H9 (cell line): ENCODE data around the gene TUBB1. TPM values are rescaled to one million over a fixed set of nuclear protein-coding genes. Genes with fewer than 3 reads are reported as not detected.
A peak's percentile ranks its signal among the peaks of the same experiment; 100 is the strongest.

Experiments
- DNase-seq: peaks from one replicate; pipeline ENCODE4 v3.0.0-alpha.2; 2017
- H2AFZ ChIP-seq: one replicate; pipeline ENCODE4 v1.6.1; 2013; ENCODE audit warnings: mild to moderate bottlenecking, low read length, control low read depth, moderate library complexity
- H2AK5ac ChIP-seq: 2 replicates; pipeline ENCODE4 v1.6.1; 2013; ENCODE audit warnings: low read length, control low read depth, mixed read lengths; ENCODE audit not compliant: insufficient read length
- H2BK120ac ChIP-seq: one replicate; pipeline ENCODE4 v1.6.1; 2013; ENCODE audit warnings: low read depth, mild to moderate bottlenecking, low read length, control low read depth, inconsistent platforms; ENCODE audit not compliant: poor library complexity, severe bottlenecking
- H2BK12ac ChIP-seq: 2 replicates; pipeline ENCODE4 v1.6.1; 2013; ENCODE audit warnings: low read length, control low read depth, mixed read lengths, low read depth; ENCODE audit not compliant: insufficient read length
- H2BK15ac ChIP-seq: 2 replicates; pipeline ENCODE4 v1.6.1; 2013; ENCODE audit warnings: low read depth, low read length, control low read depth
- H2BK20ac ChIP-seq: one replicate; pipeline ENCODE4 v1.6.1; 2013; ENCODE audit warnings: low read depth, mild to moderate bottlenecking, low read length, control low read depth, inconsistent platforms; ENCODE audit not compliant: poor library complexity, severe bottlenecking
- H2BK5ac ChIP-seq: 2 replicates; pipeline ENCODE4 v1.6.1; 2013; ENCODE audit warnings: low read length, control low read depth, mixed read lengths; ENCODE audit not compliant: insufficient read length
- H3K14ac ChIP-seq: 2 replicates; pipeline ENCODE4 v1.6.1; 2013; ENCODE audit warnings: low read length, control low read depth; ENCODE audit not compliant: insufficient read depth
- H3K18ac ChIP-seq: 2 replicates; pipeline ENCODE4 v1.6.1; 2013; ENCODE audit warnings: low read depth, mild to moderate bottlenecking, mixed read lengths, low read length, control low read depth; ENCODE audit not compliant: insufficient read length
- H3K23ac ChIP-seq: 2 replicates; pipeline ENCODE4 v1.6.1; 2013; ENCODE audit warnings: low read length, control low read depth, mixed read lengths, low read depth; ENCODE audit not compliant: insufficient read length
- H3K23me2 ChIP-seq: 2 replicates; pipeline ENCODE4 v1.6.1; 2013; ENCODE audit warnings: low read depth, mild to moderate bottlenecking, mixed read lengths, low read length, control low read depth; ENCODE audit not compliant: insufficient read length, poor library complexity, severe bottlenecking
- H3K27ac ChIP-seq: 2 replicates; pipeline ENCODE4 v1.5.1; 2013; ENCODE audit warnings: low read length, control low read depth, mixed read lengths, low read depth; ENCODE audit not compliant: insufficient read length
- H3K27me3 ChIP-seq: 2 replicates; pipeline ENCODE4 v1.6.1; 2013; ENCODE audit warnings: low read length, control low read depth, inconsistent platforms; ENCODE audit not compliant: insufficient read depth
- H3K4ac ChIP-seq: 2 replicates; pipeline ENCODE4 v1.6.1; 2013; ENCODE audit warnings: low read depth, mild to moderate bottlenecking, control low read depth, inconsistent platforms, low read length, moderate library complexity
- H3K4me1 ChIP-seq: 2 replicates; pipeline ENCODE4 v1.6.1; 2013; ENCODE audit warnings: low read length, control low read depth, inconsistent platforms; ENCODE audit not compliant: insufficient read depth
- H3K4me2 ChIP-seq: 2 replicates; pipeline ENCODE4 v1.6.1; 2013; ENCODE audit warnings: low read length, control low read depth, mixed read lengths; ENCODE audit not compliant: insufficient read length, insufficient read depth
- H3K56ac ChIP-seq: 2 replicates; pipeline ENCODE4 v1.6.1; 2013; ENCODE audit warnings: low read depth, mild to moderate bottlenecking, mixed read lengths, low read length, control low read depth; ENCODE audit not compliant: insufficient read length
- H3K79me1 ChIP-seq: 2 replicates; pipeline ENCODE4 v1.6.1; 2013; ENCODE audit warnings: low read depth, mild to moderate bottlenecking, moderate library complexity, low read length, control low read depth, inconsistent platforms; ENCODE audit not compliant: insufficient read depth, poor library complexity, severe bottlenecking
- H3K79me2 ChIP-seq: 2 replicates; pipeline ENCODE4 v1.6.1; 2013; ENCODE audit warnings: low read length, control low read depth, inconsistent platforms; ENCODE audit not compliant: insufficient read depth
- H3K9ac ChIP-seq: 2 replicates; pipeline ENCODE4 v1.6.1; 2013; ENCODE audit warnings: low read length, control low read depth, mixed read lengths; ENCODE audit not compliant: insufficient read length; ENCODE audit errors: extremely low read depth
- H3K9me3 ChIP-seq: one replicate; pipeline ENCODE4 v1.6.1; 2013; ENCODE audit warnings: low read depth, low read length, inconsistent platforms; ENCODE audit not compliant: control insufficient read depth
- H3T11ph ChIP-seq: one replicate; pipeline ENCODE4 v1.6.1; 2013; ENCODE audit warnings: mild to moderate bottlenecking, low read length, control low read depth, inconsistent platforms
- H4K20me1 ChIP-seq: one replicate; pipeline ENCODE4 v1.6.1; 2013; ENCODE audit not compliant: control insufficient read depth, insufficient read length, insufficient read depth
- H4K5ac ChIP-seq: 2 replicates; pipeline ENCODE4 v1.6.1; 2013; ENCODE audit warnings: low read depth, mild to moderate bottlenecking, mixed read lengths, low read length, control low read depth; ENCODE audit not compliant: insufficient read length
- H4K8ac ChIP-seq: replicated peaks from 2 replicates; pipeline ENCODE4 v1.6.1; 2013; ENCODE audit warnings: low read length, control low read depth, mixed read lengths, low read depth; ENCODE audit not compliant: insufficient read length
- H4K91ac ChIP-seq: 2 replicates; pipeline ENCODE4 v1.6.1; 2013; ENCODE audit warnings: low read depth, mild to moderate bottlenecking, moderate library complexity, mixed read lengths, low read length, control low read depth; ENCODE audit not compliant: insufficient read length
- H3K27ac Mint-ChIP-seq, 3 experiments: 2 replicates in 2 of 3; 3 replicates in 1 of 3; pipeline ENCODE4 v1.8.0; 2020 to 2021; ENCODE audit warnings: mixed read lengths in 3 of 3, mild to moderate bottlenecking in 1 of 3, moderate library complexity in 1 of 3
- H3K27me3 Mint-ChIP-seq: 2 replicates; pipeline ENCODE4 v1.8.0; 2021; ENCODE audit warnings: low read depth, mild to moderate bottlenecking, moderate library complexity, mixed read lengths
- H3K36me3 Mint-ChIP-seq, 3 experiments: 2 replicates in 2 of 3; 3 replicates in 1 of 3; pipeline ENCODE4 v1.8.0; 2020 to 2021; ENCODE audit warnings: low read depth in 3 of 3, mixed read lengths in 3 of 3; ENCODE audit not compliant: insufficient read depth in 1 of 3
- H3K4me1 Mint-ChIP-seq, 2 experiments: 2 replicates each; pipeline ENCODE4 v1.8.0; 2020; ENCODE audit warnings: mixed read lengths in 2 of 2
- H3K4me3 Mint-ChIP-seq, 2 experiments: 2 replicates in 1 of 2; 3 replicates in 1 of 2; pipeline ENCODE4 v1.8.0; 2020 to 2021; ENCODE audit warnings: mild to moderate bottlenecking in 2 of 2, mixed read lengths in 2 of 2, moderate library complexity in 1 of 2
- H3K9me3 Mint-ChIP-seq, 2 experiments: 2 replicates in 1 of 2; 3 replicates in 1 of 2; pipeline ENCODE4 v1.8.0; 2020; ENCODE audit warnings: mild to moderate bottlenecking in 2 of 2, mixed read lengths in 2 of 2, moderate library complexity in 1 of 2
- CTCF ChIP-seq: fragments of 200-600 bp; sonication (generic); conservative IDR thresholded peaks from 3 replicates; pipeline ENCODE4 v1.8.0; 2021; ENCODE audit warnings: antibody characterized with exemption, mild to moderate bottlenecking
- WGBS: extraction: QIAGEN DNeasy Blood & Tissue Kit; methylation state at CpG from one replicate; pipeline ENCODE4 v1.1.7; 2013; ENCODE audit warnings: missing lambda C conversion rate, low lambda C conversion rate, mixed read lengths; ENCODE audit not compliant: insufficient read length; ENCODE audit errors: extremely low coverage; 5-methylcytosine and 5-hydroxymethylcytosine counted together
- total RNA-seq: library from RNA; stranded (reverse); gene quantifications from 2 replicates; pipeline ENCODE4 v1.2.1, GENCODE V29; 2021

Gene TUBB1
- total RNA-seq, 1 experiment from 2014 or later = not detected

- TF ChIP-seq CTCF = no peak
- no peaks in the 10 kb centered on the region; a peak in 1 of 5 replicates for H3K9me3 Mint-ChIP-seq
- DNase-seq = peak; percentile 94
Observed at GRCh38 chr20:59042796-59043631, 23.8 kb downstream of the TUBB1 start.

More at GRCh38 chr20:59042796-59043631, 23.8 kb downstream of the TUBB1 start:
- Histone ChIP-seq H3K79me2 (peaks cover 10% of the 10 kb centered on the region), H4K20me1 (no peaks in the 10 kb centered on the region), H3K9me3 (no peaks in the 10 kb centered on the region), H3K9ac (no peak overlapping the region), H3K14ac (no peak overlapping the region), H4K5ac (no peak overlapping the region), H3K56ac (no peak overlapping the region), H3K4me1 (no peaks in the 10 kb centered on the region), H2AK5ac (no peak overlapping the region), H3K4me2 (peak overlapping the region; percentile 94), H3K4ac (no peak overlapping the region), H2BK5ac (no peak overlapping the region), H2BK15ac (no peak overlapping the region), H4K8ac (no peak overlapping the region), H2AFZ (no peak overlapping the region), H3K79me1 (no peaks in the 10 kb centered on the region), H3K23ac (no peak overlapping the region), H3K27me3 (no peaks in the 10 kb centered on the region), H3K27ac (no peak overlapping the region), H2BK12ac (no peak overlapping the region), H4K91ac (no peak overlapping the region), H2BK20ac (no peak overlapping the region), H2BK120ac (no peak overlapping the region), H3K23me2 (peaks cover 9% of the 10 kb centered on the region), H3K18ac (no peak overlapping the region), H3T11ph (no peak overlapping the region)
- H3K36me3 Mint-ChIP-seq = peaks cover 9 to 17% (median 15%) of the 10 kb centered on the region in 3 experiments; a peak in 6 of 7 replicates
- peaks cover 10% of the 10 kb centered on the region for H3K27me3 Mint-ChIP-seq
- H3K4me3 Mint-ChIP-seq = peak overlapping the region; percentile 88 to 92
- no CpG with 5 or more reads among the region's 66 CpGs for WGBS
- H3K27ac Mint-ChIP-seq = peak overlapping the region in 1 of 3 experiments; percentile 73; a peak in 2 of 7 replicates
- peaks cover 13 to 18% of the 10 kb centered on the region in 2 experiments for H3K4me1 Mint-ChIP-seq
